ENCODE measurements around the gene SPEM3. TPM values are rescaled to one million over a fixed set of nuclear protein-coding genes. Genes with fewer than 3 reads are reported as not detected.

Gene SPEM3
- polyA plus RNA-seq, 2 of the 4 experiments (the other 2 are of a cell fraction): not detected

GRCh38 chr17:7414837-7415236 lies 13.8 kb upstream of the SPEM3 start:
- Histone ChIP-seq H3K4me2 (no peak overlapping the region), H3K27ac (no peak overlapping the region), H3K9me3 (no peaks in the 10 kb centered on the region), H3K4me1 (0 out of 3 replicates have a peak, but pooled peaks cover 3% of the 10 kb centered on the region), H3K4me3 (no peak overlapping the region)
- ChIA-PET POLR2A (no interaction called here), CTCF (interaction anchor here (1.5 kb wide), 1 partner anchor 9 kb away, joined by 3 read pairs; no protein-coding TSS in a partner anchor)
- no peak for TF ChIP-seq CBX2 (IDR thresholded peaks at IDR 0.05; ENCODE audit: borderline replicate concordance, low read depth)
- no peak for TF ChIP-seq EP300 (IDR thresholded peaks at IDR 0.05)
- TF ChIP-seq EHMT2 (IDR thresholded peaks at IDR 0.05; ENCODE audit: low read depth): no peak
- TF ChIP-seq TP53 (CRISPR knock-in tag; IDR thresholded peaks at IDR 0.05): no peak
- no peak for TF ChIP-seq FOSL2 (IDR thresholded peaks at IDR 0.05)
- no peak for TF ChIP-seq FOSL2 (CRISPR knock-in tag; IDR thresholded peaks at IDR 0.05)
- no peak for TF ChIP-seq HEYL (CRISPR knock-in tag; IDR thresholded peaks at IDR 0.05)
- no peak for TF ChIP-seq POLR2A (IDR thresholded peaks at IDR 0.05; ENCODE audit: low read length)
- no peak for TF ChIP-seq HMGXB4 (CRISPR knock-in tag; IDR thresholded peaks at IDR 0.05; ENCODE audit: borderline replicate concordance)
- TF ChIP-seq USF2 (IDR thresholded peaks at IDR 0.05): no peak
- no peak for TF ChIP-seq HOXB13 (CRISPR knock-in tag; IDR thresholded peaks at IDR 0.05; ENCODE audit: low read depth)
- TF ChIP-seq KDM1A (IDR thresholded peaks at IDR 0.05; ENCODE audit: low read depth): no peak
- 87% methylated on average over 13 of the region's 14 CpGs for WGBS (ENCODE audit: missing lambda C conversion rate)
- FAIRE-seq (no peak), DNase-seq (ENCODE audit: low read depth in 1 of 2, low spot score in 1 of 2) (no peak), ATAC-seq (no peak)

GRCh38 chr17:7415784-7416183 lies 12.9 kb upstream of the SPEM3 start:
- Histone ChIP-seq H3K9me3 (no peaks in the 10 kb centered on the region), H3K27ac (no peak overlapping the region), H3K4me2 (no peak overlapping the region), H3K4me1 (0 out of 3 replicates have a peak, but pooled peaks cover 3% of the 10 kb centered on the region), H3K4me3 (no peak overlapping the region)
- POLR2A ChIA-PET: no interaction called here
- CTCF ChIA-PET: interaction anchor here (0.8 to 2.1 kb wide), 2 partner anchors 9 to 21 kb away, joined by 3 to 9 read pairs; no protein-coding TSS in a partner anchor
- ATAC-seq: no peak
- no peak for DNase-seq (ENCODE audit: low read depth in 1 of 2, low spot score in 1 of 2)
- TF ChIP-seq REST (IDR thresholded peaks at IDR 0.05) (no peak), BHLHE40 (IDR thresholded peaks at IDR 0.05; ENCODE audit: low read depth, low read length) (no peak), EHF (CRISPR knock-in tag; IDR thresholded peaks at IDR 0.05) (no peak), JUN (IDR thresholded peaks at IDR 0.05) (no peak), HOXB13 (CRISPR knock-in tag; IDR thresholded peaks at IDR 0.05; ENCODE audit: low read depth) (no peak)
- no peak for FAIRE-seq
- WGBS (ENCODE audit: missing lambda C conversion rate): 91% methylated on average over 23 of the region's 23 CpGs

GRCh38 chr17:7416323-7416722 lies 12.3 kb upstream of the SPEM3 start:
- Histone ChIP-seq H3K27ac (no peak overlapping the region), H3K4me1 (0 out of 3 replicates have a peak, but pooled peaks cover 3% of the 10 kb centered on the region), H3K4me3 (no peak overlapping the region), H3K9me3 (no peaks in the 10 kb centered on the region), H3K4me2 (no peak overlapping the region)
- TF ChIP-seq KDM1A (IDR thresholded peaks at IDR 0.05; ENCODE audit: low read depth) (no peak), CHD2 (IDR thresholded peaks at IDR 0.05; ENCODE audit: low read length, partially characterized antibody) (no peak), RAD21 (conservative IDR thresholded peaks at IDR 0.05 in 1 of 2, IDR thresholded peaks at IDR 0.05 in 1 of 2) (peak in 1 of 2 experiments; percentile 35; a peak in 2 of 5 replicates), MAZ (IDR thresholded peaks at IDR 0.05; ENCODE audit: borderline replicate concordance, low read depth, low read length) (no peak), CTCF (IDR thresholded peaks at IDR 0.05) (no peak), ESRRA (IDR thresholded peaks at IDR 0.05; ENCODE audit: borderline replicate concordance, low read length) (no peak)
- peak in 1 of 2 experiments; percentile 10; a peak in 2 of 6 replicates for ATAC-seq
- DNase-seq (ENCODE audit: low read depth in 1 of 2, low spot score in 1 of 2): no peak
- no peak for FAIRE-seq
- ChIA-PET CTCF (interaction anchor here (0.8 to 2.1 kb wide), 2 partner anchors 10 to 20 kb away, joined by 3 to 9 read pairs; no protein-coding TSS in a partner anchor), POLR2A (no interaction called here)
- WGBS (ENCODE audit: missing lambda C conversion rate): 57% methylated on average over 6 of the region's 6 CpGs

All from A549 (cell line).